Measurements from ENCODE around the gene OR4D10.
"Not testable (repeated sequence)": the region's sequence is repeated elsewhere in the genome, so short reads cannot be mapped to it uniquely, and the experiment has no call there.

The OR4D10 gene

DNA sequence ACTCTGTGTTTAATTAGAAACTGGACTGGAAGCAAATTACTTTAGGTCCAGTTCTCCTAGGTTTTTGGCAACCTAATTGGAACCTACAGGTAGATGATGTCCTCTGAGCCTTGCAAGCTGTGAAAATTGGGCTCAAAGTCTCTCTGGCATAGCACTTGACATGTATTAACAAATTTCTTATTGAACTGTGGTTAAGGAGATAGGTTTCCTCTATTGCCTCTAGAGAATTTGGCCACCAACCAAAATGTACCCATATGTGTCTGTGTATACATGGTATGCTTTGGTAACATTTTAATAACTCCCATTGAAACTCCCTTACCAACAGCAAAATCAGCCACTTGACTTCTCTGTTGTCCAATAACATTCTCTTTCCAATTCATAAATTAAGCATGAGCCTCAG, at the start of gene OR4D10:
OR4D10 (plus strand) TSS at position 301 of the 400 bp plus-strand sequence. CDS start 4,115 bp downstream, outside the sequence.
- DNase-seq: no peak

DNA sequence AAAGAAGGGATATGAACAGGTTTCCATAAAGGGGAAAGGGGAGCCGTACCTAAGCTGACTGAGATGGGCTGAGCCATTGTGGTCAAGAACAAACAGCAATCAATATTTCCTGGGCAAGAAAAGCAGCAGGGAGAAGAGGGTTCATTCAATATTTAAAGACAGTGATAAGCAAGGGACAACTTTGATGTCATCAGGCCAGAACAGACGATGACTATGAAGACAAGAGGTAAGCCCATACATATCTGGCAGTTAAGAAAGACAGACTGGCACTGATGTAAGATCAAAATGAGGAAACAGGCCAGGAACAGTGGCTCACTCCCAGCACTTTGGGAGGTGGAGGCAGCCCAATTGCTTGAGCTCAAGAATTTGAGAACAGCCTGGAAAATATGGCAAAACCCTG, 49.3 kb upstream of the OR4D10 start:
- no peak for DNase-seq

DNA sequence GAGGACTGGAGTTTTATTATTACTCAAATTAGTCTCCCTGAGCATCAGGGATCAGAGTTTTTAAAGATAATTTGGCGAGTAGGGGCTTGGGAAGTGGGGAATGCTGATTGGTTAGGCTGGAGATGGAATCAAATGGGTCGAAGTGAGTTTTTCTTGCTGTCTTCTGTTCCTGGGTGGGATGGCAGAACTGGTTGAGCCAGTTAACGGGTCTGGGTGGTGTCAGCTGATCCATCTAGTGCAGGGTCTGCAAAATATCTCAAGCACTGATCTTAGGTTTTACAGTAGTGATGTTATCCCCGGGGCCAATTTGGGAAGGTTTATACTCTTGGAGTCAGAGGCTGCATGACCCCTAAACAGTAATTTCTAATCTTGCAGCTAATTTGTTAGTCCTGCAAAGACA, 48.0 kb upstream of the OR4D10 start:
- no peak for DNase-seq

DNA sequence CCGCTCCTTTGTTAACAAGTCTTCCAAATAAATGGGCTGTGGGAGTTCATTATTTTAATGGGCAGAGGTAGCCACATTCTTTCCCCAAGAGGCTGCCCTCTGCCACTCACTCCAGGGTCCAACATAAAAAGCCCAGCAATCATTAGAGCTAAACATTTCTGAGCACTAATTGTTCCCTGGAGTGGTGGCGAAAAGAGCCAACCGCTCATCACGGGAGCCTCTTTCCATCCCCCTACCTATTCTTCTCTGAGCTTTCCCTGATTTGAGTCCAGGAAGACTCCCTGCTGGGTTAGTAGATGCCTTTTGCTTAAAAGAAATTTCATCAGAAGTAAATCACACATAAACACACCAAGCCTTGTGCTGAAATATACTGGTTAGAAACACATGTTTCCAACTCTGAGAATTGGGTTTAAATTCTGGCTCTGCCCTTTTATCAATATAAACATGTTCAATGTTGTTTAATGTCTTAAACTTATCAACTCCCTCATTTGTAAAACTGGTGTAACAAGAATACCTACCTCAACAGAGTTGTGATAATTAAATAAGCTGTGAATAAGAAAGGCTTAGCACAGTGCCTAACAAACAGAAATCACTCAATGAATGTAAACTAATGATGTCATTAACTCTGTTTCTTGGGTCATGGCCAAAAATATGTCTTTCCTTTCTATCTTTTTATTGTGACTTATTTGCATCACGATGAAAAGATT, 46.6 kb upstream of the OR4D10 start, which contains the start of gene OR5A2:
OR5A2 (minus strand) TSS at position 53 of the 707 bp plus-strand sequence. CDS start 3,460 bp downstream, outside the sequence.
- DNase-seq: no peak

DNA sequence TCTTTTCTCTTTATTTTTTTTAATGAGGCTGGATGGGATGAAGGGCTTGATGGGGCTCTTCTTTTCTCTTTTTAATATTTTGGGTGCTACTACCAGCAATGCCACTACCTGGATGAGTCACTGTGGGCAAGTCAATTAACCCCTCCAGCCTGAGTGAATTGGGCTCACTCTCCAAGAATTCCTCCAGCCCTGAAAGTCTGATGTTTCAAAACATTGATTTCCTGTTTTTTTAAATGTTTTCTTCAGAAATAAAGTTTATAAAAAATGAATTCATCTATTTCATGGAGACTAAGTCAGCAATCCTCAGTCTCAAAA, 46.1 kb upstream of the OR4D10 start:
- DNase-seq: no peak

DNA sequence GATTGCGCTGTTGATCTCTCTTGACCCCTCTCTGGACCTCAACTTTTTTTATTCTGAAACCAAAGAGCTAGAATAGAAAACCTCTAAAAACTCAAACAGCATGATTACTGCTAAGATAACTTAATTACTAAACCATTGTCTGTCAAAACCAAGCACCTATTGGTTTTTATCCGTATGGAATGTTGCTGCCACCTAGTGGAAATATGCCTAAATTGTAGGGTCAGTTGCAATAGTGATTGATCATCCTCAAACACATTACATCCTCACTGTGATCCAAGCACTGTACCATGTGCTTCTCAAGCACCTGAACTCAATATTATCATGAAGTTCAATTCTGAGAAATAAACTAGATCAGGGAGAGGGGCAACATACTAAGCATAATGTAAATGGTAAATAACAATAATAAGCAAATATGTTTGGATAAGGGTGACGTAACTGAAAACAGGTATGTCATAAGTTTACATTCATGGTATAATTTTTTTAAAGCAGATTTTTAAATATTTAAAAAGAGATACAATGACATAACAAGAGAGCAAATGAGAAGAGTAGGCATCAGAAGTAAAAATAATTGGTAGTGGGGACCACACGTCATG, 43.1 kb upstream of the OR4D10 start:
- peak; percentile 41 for DNase-seq

DNA sequence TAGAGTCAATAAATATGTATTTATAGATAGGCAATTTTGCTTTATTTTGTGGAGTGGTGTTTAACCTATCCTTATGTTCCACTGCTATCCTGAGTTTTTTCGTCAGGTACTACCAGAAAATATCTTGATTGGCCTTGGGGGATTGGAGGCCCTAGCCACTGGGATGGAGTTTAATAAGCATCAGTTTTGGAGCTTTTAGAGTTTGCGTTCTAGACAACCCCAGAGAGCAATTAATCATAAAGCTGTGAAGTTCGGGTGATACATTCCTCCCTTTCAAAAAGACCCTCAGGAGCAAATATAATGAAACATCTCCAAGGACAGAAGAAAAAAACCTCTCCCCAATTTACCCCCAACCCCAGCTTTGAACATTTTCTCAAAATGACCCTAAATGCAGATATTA, 36.9 kb upstream of the OR4D10 start, which contains the start of gene OR5A1:
OR5A1 (plus strand) TSS at position 301 of the 400 bp plus-strand sequence. CDS start 6,700 bp downstream, outside the sequence.
- DNase-seq: no peak

DNA sequence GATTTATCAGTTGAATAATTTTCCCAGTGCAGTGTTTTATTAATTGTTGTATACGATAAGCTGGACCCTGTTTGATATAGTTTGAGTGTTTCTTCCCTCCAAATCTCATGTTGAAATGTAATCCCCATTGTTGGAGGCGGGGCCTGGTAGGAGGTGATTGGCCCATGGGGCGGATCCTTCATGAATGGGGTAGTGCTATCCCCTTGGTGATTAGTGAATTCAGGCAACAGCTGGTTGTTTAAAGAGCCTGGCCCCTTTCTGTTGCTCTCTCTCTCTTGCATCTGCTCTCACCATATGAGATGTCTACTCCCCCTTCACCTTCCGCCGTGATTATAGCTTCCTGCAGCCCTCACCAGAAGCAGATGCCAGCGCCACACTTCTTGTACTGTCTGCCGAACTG, 35.3 kb upstream of the OR4D10 start:
- no peak for DNase-seq

DNA sequence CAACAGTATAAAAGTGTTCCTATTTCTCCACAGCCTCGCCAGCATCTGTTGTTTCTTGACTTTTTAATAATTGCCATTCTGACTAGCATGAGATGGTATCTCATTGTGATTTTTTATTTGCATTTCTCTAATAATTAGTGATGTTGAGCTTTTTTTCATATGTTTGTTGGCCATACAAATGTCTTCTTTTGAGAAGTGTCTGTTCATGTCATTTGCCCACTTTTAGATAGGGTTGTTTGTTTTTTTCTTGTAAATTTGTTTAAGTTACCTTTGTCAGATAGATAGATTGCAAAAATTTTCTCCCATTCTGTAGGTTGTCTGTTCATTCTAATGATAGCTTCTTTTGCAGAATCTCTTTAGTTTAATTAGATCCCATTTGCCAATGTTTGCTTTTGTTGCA, 27.5 kb upstream of the OR4D10 start:
- not testable (repeated sequence) for DNase-seq

DNA sequence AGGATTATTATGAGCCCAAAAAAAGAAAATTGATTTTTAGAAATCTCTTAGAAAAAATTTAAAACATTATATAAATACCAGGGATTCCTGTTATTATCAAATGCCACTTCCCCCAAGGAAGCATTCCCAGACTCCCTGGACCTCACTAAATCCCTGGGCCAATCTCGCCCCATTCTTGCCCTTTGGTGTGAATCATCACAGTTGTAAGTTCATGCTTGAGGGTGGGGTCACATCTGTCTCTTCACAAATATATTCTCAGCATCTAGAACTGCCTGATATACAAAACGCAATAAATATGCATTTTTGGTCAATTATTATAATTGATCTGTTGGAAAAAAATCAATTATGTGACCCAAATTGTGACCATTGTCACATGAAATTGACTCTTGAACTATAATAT, 24.6 kb upstream of the OR4D10 start:
- no peak for DNase-seq

DNA sequence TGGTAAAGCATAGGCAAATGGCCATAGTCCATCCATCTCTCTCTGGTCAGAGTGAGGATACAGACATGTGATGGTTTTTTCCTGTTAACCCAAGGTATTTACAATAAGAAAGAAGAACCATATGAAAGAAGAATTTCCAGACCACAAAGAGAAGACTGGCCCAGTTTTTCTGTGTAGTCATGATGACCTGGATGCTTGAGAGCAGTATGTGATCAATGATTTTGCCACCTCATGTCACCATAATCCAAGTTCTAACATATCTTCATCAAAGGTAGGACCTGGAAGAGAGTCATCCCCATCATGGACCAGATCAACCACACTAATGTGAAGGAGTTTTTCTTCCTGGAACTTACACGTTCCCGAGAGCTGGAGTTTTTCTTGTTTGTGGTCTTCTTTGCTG, 16.5 kb upstream of the OR4D10 start, which contains the start of gene OR4D6:
OR4D6 (plus strand) TSS at position 301 of the 400 bp plus-strand sequence; CDS start at position 301, 0 bp downstream.
- no peak for DNase-seq

DNA sequence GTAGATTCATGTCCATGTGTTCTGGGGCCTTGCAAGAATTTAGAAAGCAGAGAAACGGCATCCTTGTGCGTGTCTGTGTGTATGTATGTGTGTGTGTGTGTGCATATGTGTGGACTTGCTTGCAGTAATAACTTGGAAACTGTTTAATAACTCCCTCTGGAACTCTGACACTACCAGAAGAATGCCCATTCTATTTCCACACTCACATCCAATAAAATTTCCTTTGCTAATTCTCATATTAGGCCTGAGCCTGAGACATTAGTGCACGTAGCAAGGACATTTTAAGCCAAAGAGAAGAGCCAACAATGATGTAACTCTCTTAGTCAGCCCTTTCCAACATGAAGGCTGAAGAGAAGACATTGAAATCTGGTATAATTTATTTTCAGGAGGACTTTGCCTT, 13.2 kb upstream of the OR4D10 start:
- DNase-seq: no peak

DNA sequence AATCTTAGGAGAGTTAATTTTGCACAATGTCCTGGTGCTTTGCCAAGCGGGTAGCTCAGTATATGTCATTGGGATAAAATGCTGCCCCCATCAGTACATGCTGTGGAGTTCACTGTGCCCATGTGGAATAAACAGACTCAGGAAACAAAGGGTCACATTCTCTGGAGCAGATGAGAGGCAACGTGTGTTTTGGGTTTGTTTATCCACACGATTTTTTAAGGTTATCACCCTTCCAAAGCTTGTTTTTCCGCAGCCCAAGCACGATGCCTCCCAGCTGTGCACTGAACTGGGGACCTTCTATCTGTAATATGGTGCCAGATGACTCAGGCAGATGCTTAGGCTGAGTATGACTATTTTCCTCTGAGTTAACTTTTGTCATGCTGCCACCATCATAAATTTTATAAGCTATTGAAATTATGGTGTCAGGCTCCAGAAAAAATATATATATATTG, 9.9 kb upstream of the OR4D10 start:
- no peak for DNase-seq

DNA sequence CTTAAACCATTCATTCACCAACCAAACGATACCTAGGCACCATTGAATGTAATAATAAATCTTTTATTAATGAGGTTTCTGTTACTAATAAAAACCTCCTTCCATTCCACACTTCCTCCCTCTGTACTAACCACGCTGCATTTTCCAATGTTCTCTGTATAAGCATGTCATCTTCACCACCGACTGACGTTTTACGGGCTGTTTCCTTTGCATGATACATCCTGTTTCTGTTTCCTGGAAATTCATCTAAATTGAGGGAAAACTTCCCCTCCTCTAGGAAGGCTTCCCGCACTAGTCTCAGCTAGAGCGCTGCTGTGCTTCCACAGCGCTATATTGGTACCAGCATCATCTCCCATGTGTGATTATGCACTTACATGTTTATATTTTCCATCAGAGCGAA, 2.1 kb downstream of the OR4D10 start:
- no peak for DNase-seq

DNA sequence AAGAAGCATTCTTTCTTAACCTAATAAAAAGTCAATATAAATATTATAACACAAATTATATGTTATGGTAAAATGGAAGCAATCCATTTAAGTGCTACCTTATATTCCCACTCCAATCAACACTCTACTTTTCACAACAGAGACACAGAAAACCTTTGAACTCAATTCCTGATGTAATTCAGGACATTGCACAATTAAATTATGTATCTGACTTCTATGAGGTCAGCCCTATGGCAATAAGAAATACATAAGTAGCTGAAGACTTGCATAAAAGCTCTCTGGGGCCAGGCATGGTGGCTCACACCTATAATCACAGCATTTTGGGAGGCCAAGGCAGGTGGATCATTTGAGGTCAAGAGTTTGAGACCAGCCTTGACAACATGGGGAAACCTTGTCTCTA, 6.8 kb downstream of the OR4D10 start:
- no peak for DNase-seq

DNA sequence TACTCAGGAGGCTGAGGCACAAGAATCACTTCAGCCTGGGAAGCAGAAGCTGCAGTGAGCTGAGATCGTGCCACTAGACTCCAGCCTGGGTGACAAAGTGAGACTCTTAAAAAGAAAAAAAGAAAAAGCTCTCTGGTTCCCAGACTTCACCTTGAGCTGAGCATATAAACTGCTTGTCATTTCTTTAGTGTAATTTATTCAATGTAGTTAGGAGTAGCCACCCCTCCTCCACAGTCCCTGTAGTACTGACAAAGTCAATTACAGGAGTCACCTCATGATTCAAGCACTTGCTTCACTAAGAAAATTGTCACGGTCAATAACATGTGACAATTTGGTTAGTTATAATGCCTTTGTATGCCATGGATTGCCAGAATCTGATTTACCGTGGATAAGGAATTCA, 7.2 kb downstream of the OR4D10 start:
- DNase-seq: no peak

DNA sequence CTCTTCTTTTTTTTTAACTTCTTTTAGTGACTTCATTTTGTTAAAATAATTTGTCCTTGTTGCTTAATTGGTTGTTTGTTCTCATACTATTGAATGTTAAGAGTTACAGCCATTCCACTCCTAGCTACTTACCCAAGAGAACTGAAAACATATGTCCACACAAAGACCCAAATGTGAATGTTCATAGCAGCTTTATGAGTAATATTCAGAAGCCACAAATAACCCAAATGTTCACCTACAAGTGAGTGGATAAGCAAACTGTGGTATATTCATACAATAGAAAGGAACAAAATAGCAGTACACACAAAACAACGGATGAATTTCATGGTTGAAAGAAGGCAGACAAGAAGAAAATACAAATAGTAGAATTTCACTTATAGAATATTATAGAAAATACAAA, 28.8 kb downstream of the OR4D10 start:
- no peak for DNase-seq

DNA sequence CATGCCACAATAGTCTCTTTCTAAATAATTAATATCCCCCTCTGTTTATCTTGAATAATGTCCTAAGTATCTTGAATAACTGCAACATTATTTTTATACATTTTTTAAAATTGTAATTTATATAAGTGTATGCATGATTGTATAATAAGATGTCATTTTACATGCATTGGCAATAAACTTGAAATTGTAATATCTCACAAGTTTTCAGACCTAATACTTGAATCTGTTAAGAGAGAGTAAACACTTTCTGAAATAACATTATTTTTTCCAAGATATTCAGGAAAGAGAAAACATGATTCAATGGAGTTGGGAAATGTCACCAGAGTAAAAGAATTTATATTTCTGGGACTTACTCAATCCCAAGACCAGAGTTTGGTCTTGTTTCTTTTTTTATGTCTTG, 30.2 kb downstream of the OR4D10 start, which contains the start of gene OR4D11:
OR4D11 (plus strand) TSS at position 301 of the 400 bp plus-strand sequence; CDS start at position 301, 0 bp downstream.
- no peak for DNase-seq

DNA sequence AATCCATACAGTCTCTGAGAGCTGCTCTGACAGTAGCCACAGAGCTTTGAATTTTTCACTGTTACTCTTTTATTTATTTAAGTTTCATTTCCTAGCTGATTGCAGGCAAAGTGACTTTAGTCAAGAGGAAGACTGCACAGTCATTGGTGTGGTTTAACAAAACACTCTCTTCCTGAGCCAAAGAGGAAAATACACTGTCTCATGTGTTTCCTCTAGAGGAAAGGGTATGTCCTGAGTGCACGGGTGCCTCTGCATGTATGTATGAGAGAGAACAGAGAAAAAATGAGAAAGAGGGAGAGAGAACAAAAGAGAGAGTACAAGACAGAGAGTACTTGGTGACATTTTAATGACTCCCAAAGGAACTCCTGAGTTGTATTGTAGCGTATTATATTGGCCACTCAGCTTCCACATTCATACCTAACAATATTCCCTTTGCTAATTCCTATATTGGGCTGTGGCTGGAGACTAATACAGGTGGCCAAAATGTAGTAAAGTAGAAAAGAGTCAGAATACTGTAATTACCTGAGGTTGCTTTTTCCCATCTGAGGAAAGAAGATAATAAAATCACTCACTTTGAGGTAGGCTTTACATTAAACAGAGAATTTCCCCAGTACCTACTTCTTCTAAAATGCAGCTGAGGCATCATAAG, 38.0 kb downstream of the OR4D10 start, which contains the start of gene OR4D9:
OR4D9 (plus strand) TSS at position 599 of the 649 bp plus-strand sequence. CDS start 3,374 bp downstream, outside the sequence.
- DNase-seq: no peak

DNA sequence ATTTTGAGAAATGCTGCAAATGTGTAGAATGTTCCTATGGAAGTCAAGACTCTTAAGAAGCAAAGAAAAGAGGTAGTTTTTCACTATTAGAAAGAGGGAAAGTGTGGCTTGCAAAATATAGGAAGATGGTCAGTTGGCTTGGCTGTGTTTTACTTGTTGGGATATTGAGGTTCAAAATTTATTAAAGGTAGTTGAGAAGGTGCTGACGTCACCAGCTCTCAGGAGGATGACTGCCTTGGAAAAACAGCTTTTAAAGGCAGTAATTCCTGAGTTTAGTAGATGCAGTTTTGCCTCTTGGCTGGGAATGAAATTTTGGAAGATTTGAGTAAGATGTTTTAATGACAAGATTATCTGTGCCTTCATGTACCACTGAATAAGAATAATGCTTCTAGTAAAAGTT, 38.6 kb downstream of the OR4D10 start:
- DNase-seq: no peak

DNA sequence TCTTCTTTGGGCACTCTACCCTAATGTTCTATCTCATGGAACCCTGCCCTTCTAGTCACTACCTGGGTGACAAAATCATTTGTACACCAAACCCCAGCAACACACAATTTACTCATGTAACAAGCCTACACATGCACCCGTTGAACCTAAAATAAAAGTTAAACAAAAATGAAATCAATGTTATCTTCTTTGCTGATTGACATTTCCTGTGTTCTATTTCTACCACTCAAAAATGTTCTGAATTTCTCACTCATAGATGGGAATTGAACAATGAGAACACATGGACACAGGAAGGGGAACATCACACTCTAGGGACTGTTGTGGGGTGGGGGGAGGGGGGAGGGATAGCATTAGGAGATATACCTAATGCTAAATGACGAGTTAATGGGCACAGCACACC, 47.0 kb downstream of the OR4D10 start:
- DNase-seq: not testable (repeated sequence)

DNA sequence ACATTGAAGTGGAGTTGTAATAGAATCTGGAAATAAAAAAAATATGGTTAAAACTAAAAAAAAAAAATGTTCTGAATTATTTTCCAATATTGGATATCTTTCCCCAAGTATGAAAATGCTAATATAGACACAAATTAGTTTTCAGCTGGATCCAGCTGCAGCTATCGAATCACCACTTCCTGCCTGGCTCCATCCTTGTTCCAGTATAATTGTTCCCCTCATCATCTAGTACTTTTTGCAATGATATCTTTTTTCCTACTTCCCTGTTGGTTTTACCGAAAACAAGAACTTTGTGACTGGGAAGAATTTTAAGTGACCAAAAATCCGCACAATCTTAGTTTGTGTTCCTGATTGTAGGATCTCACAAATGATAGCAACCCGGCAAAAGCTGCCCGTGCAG, 47.6 kb downstream of the OR4D10 start:
- no peak for DNase-seq

DNA sequence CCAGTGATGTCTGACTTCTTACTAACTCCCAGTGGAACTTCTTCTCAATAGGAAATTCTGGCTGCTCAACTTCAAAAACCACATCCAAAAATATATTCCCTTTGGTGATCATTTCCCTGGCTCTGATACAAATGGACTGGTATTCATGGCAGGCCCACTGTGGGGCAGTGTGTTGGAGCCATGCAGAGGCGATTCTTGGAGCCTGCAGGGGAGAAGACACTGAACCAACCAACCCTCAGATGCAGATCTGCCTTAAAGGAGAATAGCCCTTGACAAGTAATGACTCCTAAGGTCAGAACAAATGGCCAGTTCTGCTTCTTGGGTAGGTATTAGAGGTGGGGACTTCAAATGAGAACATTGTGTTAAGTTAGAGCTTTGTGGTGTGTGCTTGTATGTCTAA, 50.4 kb downstream of the OR4D10 start:
- DNase-seq: no peak

DNA sequence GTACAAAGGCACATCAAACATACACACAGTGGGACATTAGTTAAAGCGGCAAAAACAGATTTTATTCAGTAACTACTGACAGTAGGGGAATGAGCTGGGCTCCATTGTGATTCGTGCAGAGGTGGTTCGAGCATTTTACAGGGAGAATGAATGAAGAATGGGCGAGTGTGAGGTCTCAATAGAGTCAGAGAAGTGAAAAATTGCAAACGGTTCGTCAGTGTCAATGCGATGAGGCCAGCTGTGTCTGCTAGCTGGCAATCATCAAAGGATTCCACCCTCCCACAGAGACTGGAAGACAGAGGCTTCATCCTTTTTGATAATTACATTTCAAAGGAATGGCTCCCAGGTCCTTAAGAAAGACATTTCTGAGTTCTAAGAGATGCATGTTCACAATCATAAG, 55.6 kb downstream of the OR4D10 start:
- no peak for DNase-seq

All from fibroblast of skin of right quadriceps (primary cell).